HepG2 (cell line): ENCODE measurements around the gene PIK3CA. TPM values are rescaled to one million over a fixed set of nuclear protein-coding genes. Genes with fewer than 3 reads are reported as not detected.
A peak's percentile ranks its signal among the peaks of the same experiment; 100 is the strongest.

Source experiments
- AKAP8 ChIP-seq: sonication (generic); formaldehyde crosslinking; IDR thresholded peaks from 2 replicates; pipeline ENCODE4 v1.5.1; 2020; ENCODE audit warnings: mild to moderate bottlenecking, missing genetic modification reagents
- ARNT ChIP-seq: fragments of 450-650 bp; IDR thresholded peaks from 2 replicates; pipeline ENCODE4 v1.6.1; 2017
- ATF7-NPFF ChIP-seq: sonication (generic); formaldehyde crosslinking; IDR thresholded peaks from 2 replicates; pipeline ENCODE4 v1.8.1; 2023; ENCODE audit warnings: mild to moderate bottlenecking, low read depth, missing genetic modification reagents, moderate library complexity
- CREM ChIP-seq, 2 experiments: sonication (generic) in 1 of 2; formaldehyde crosslinking in 1 of 2; IDR thresholded peaks; 2 replicates each; pipeline versions ENCODE4 v1.4.0 to v1.6.1; 2016 to 2020; ENCODE audit warnings: antibody characterized with exemption in 1 of 2, mild to moderate bottlenecking in 1 of 2, missing genetic modification reagents in 1 of 2
- KAT7 ChIP-seq: IDR thresholded peaks from 2 replicates; pipeline ENCODE4 v1.6.1; 2018; ENCODE audit warnings: borderline replicate concordance, missing compliant biosample characterization
- NKX3-1 ChIP-seq: sonication (generic); formaldehyde crosslinking; IDR thresholded peaks from 2 replicates; pipeline ENCODE4 v1.5.0; 2020; ENCODE audit warnings: missing genetic modification reagents
- NONO ChIP-seq, 2 experiments: fragments of 450-650 bp in 1 of 2; sonication (generic) in 1 of 2; formaldehyde crosslinking in 1 of 2; IDR thresholded peaks in 1 of 2; conservative IDR thresholded peaks in 1 of 2; 2 replicates each; pipeline versions ENCODE4 v1.6.1 to v1.8.0; 2017 to 2022; ENCODE audit warnings: mild to moderate bottlenecking in 1 of 2, missing genetic modification reagents in 1 of 2, moderate library complexity in 1 of 2
- SOX5 ChIP-seq: IDR thresholded peaks from 2 replicates; pipeline ENCODE4 v1.6.1; 2016; ENCODE audit warnings: borderline replicate concordance
- SP140L ChIP-seq: sonication (generic); formaldehyde crosslinking; IDR thresholded peaks from 2 replicates; pipeline ENCODE4 v1.4.0; 2020; ENCODE audit warnings: missing genetic modification reagents, borderline replicate concordance
- ZNF44 ChIP-seq: sonication (generic); formaldehyde crosslinking; IDR thresholded peaks from 2 replicates; pipeline ENCODE4 v1.5.1; 2020; ENCODE audit warnings: mild to moderate bottlenecking, missing genetic modification reagents
- ZNF766 ChIP-seq: sonication (generic); formaldehyde crosslinking; IDR thresholded peaks from 2 replicates; pipeline ENCODE4 v1.5.0; 2020; ENCODE audit warnings: missing genetic modification reagents, borderline replicate concordance
- ZSCAN30 ChIP-seq: sonication (generic); formaldehyde crosslinking; IDR thresholded peaks from 2 replicates; pipeline ENCODE4 v1.5.0; 2020; ENCODE audit warnings: mild to moderate bottlenecking, missing genetic modification reagents
- polyA plus RNA-seq, 8 experiments: library from polyadenylated mRNA; depleted of rRNA in 3 of 8; stranded (reverse) in 7 of 8; unstranded in 1 of 8; fragments of >200 nt; fragmentation: Illumina TruSeq in 4 of 8; extraction: Trizol in 4 of 8; gene quantifications; 2 replicates each; pipeline versions ENCODE4 v1.2.1 to v1.2.3, GENCODE V29; 2011 to 2016; ENCODE audit warnings: low read depth in 4 of 8, missing spikeins in 1 of 8, mixed read lengths in 1 of 8; ENCODE audit not compliant: insufficient read depth in 1 of 8
- total RNA-seq, 5 experiments: library from RNA; depleted of rRNA; stranded (reverse); fragments of >200 nt; fragmentation: Illumina TruSeq; extraction: Trizol; gene quantifications; 2 replicates each; pipeline ENCODE4 v1.2.3, GENCODE V29; 2016; ENCODE audit warnings: low read depth in 1 of 5
- TF ChIP-seq, protein P1 (sequence below): sonication (generic); formaldehyde crosslinking; IDR thresholded peaks from 2 replicates; pipeline ENCODE4 v1.4.0; 2020; ENCODE audit warnings: missing genetic modification reagents
- TF ChIP-seq, protein P2 (sequence below): IDR thresholded peaks from 2 replicates; pipeline ENCODE4 v1.6.1; 2016; ENCODE audit warnings: mild to moderate bottlenecking
- TF ChIP-seq, protein P3 (sequence below): sonication (generic); formaldehyde crosslinking; IDR thresholded peaks from 2 replicates; pipeline ENCODE4 v1.4.0; 2020; ENCODE audit warnings: missing genetic modification reagents
- TF ChIP-seq, protein P4 (sequence below): IDR thresholded peaks from 2 replicates; pipeline ENCODE4 v1.6.1; 2016

Gene PIK3CA
- total and polyA plus RNA-seq, 2 of the 13 experiments (the other 11 are each of a cell fraction or from before 2014, with no cell fraction given) = 5.7 to 11.4 TPM

DNA sequence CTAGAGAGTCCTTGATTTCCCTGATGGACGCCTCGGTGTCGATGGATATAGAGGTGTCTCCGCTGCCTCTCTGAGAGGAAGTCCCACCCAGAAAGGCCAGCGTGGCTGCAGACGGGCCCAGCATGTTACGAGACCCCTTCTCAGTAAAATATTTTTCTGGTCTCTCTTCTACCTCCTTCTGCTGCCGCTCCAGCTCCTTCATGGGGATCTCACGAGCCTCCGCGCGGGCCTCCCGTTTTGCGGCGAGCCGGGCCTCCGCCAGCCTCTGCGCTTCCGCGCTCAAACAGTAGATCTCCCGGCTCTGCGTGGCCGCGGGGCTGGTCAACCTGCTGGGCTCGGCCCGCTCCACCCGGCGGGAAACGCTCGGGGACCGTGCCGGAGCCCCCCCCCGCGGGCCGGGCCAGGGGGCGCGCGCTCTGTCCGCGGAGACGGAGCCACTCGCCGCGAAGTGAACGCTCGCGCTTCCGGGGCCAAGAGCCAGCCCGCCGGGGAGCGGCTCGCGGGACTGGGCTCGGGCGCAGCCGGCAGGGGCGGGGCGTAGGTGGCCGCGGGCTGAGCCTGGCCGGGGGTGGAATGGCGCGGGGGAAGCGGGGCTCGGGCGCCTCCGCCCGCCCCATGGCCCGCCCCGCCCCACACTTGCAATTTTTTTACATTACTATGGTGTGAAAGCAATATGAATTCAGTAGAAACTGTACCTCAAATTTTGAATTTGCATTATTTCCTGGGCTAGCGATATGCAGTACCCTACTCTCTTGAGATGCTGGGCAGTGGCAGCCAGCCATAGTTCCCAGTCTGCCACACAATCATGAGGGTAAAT is 113.0 kb downstream of the PIK3CA start (continued):
- TF ChIP-seq ZNF766 (CRISPR knock-in tag) (no peak), SP140L (CRISPR knock-in tag) (no peak), ARNT (no peak), SOX5 (CRISPR knock-in tag) (no peak), CREM (IDR thresholded peaks at IDR 0.05) (no peak), CREM (CRISPR knock-in tag; IDR thresholded peaks at IDR 0.05) (no peak), ATF7-NPFF (CRISPR knock-in tag) (0 out of 2 replicates have a peak, but pooled peaks have one; percentile 60), ZNF44 (CRISPR knock-in tag) (no peak), NONO (IDR thresholded peaks at IDR 0.05) (no peak), NONO (CRISPR knock-in tag; conservative IDR thresholded peaks at IDR 0.05) (peak; percentile 50), NKX3-1 (0 out of 2 replicates have a peak, but pooled peaks have one; percentile 28), AKAP8 (no peak), ZSCAN30 (no peak), KAT7 (CRISPR knock-in tag) (peak; percentile 35; the same call in 1 of the 2 replicates)
- TF ChIP-seq, protein P1, sequence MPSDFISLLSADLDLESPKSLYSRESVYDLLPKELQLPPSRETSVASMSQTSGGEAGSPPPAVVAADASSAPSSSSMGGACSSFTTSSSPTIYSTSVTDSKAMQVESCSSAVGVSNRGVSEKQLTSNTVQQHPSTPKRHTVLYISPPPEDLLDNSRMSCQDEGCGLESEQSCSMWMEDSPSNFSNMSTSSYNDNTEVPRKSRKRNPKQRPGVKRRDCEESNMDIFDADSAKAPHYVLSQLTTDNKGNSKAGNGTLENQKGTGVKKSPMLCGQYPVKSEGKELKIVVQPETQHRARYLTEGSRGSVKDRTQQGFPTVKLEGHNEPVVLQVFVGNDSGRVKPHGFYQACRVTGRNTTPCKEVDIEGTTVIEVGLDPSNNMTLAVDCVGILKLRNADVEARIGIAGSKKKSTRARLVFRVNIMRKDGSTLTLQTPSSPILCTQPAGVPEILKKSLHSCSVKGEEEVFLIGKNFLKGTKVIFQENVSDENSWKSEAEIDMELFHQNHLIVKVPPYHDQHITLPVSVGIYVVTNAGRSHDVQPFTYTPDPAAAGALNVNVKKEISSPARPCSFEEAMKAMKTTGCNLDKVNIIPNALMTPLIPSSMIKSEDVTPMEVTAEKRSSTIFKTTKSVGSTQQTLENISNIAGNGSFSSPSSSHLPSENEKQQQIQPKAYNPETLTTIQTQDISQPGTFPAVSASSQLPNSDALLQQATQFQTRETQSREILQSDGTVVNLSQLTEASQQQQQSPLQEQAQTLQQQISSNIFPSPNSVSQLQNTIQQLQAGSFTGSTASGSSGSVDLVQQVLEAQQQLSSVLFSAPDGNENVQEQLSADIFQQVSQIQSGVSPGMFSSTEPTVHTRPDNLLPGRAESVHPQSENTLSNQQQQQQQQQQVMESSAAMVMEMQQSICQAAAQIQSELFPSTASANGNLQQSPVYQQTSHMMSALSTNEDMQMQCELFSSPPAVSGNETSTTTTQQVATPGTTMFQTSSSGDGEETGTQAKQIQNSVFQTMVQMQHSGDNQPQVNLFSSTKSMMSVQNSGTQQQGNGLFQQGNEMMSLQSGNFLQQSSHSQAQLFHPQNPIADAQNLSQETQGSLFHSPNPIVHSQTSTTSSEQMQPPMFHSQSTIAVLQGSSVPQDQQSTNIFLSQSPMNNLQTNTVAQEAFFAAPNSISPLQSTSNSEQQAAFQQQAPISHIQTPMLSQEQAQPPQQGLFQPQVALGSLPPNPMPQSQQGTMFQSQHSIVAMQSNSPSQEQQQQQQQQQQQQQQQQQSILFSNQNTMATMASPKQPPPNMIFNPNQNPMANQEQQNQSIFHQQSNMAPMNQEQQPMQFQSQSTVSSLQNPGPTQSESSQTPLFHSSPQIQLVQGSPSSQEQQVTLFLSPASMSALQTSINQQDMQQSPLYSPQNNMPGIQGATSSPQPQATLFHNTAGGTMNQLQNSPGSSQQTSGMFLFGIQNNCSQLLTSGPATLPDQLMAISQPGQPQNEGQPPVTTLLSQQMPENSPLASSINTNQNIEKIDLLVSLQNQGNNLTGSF = no peak
- TF ChIP-seq, protein P2, sequence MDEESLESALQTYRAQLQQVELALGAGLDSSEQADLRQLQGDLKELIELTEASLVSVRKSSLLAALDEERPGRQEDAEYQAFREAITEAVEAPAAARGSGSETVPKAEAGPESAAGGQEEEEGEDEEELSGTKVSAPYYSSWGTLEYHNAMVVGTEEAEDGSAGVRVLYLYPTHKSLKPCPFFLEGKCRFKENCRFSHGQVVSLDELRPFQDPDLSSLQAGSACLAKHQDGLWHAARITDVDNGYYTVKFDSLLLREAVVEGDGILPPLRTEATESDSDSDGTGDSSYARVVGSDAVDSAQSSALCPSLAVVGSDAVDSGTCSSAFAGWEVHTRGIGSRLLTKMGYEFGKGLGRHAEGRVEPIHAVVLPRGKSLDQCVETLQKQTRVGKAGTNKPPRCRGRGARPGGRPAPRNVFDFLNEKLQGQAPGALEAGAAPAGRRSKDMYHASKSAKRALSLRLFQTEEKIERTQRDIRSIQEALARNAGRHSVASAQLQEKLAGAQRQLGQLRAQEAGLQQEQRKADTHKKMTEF (CRISPR knock-in tag) = peak; percentile 63; the same call in 1 of the 2 replicates
- TF ChIP-seq, protein P3, sequence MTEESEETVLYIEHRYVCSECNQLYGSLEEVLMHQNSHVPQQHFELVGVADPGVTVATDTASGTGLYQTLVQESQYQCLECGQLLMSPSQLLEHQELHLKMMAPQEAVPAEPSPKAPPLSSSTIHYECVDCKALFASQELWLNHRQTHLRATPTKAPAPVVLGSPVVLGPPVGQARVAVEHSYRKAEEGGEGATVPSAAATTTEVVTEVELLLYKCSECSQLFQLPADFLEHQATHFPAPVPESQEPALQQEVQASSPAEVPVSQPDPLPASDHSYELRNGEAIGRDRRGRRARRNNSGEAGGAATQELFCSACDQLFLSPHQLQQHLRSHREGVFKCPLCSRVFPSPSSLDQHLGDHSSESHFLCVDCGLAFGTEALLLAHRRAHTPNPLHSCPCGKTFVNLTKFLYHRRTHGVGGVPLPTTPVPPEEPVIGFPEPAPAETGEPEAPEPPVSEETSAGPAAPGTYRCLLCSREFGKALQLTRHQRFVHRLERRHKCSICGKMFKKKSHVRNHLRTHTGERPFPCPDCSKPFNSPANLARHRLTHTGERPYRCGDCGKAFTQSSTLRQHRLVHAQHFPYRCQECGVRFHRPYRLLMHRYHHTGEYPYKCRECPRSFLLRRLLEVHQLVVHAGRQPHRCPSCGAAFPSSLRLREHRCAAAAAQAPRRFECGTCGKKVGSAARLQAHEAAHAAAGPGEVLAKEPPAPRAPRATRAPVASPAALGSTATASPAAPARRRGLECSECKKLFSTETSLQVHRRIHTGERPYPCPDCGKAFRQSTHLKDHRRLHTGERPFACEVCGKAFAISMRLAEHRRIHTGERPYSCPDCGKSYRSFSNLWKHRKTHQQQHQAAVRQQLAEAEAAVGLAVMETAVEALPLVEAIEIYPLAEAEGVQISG = peak; percentile 71
- TF ChIP-seq, protein P4, sequence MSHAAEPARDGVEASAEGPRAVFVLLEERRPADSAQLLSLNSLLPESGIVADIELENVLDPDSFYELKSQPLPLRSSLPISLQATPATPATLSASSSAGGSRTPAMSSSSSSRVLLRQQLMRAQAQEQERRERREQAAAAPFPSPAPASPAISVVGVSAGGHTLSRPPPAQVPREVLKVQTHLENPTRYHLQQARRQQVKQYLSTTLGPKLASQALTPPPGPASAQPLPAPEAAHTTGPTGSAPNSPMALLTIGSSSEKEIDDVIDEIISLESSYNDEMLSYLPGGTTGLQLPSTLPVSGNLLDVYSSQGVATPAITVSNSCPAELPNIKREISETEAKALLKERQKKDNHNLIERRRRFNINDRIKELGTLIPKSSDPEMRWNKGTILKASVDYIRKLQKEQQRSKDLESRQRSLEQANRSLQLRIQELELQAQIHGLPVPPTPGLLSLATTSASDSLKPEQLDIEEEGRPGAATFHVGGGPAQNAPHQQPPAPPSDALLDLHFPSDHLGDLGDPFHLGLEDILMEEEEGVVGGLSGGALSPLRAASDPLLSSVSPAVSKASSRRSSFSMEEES (CRISPR knock-in tag) = no peak
